DND-41 (cell line): Measurements from ENCODE around the gene PTPRD.

Source experiments
- CTCF ChIP-seq: IDR thresholded peaks from 2 replicates; pipeline ENCODE4 v1.5.1; 2012; ENCODE audit warnings: borderline replicate concordance, low read length, moderate library complexity, mild to moderate bottlenecking; ENCODE audit not compliant: poor library complexity, severe bottlenecking; ENCODE audit errors: extremely low read depth
- EZH2 ChIP-seq: IDR thresholded peaks from 3 replicates; pipeline ENCODE4 v1.6.1; 2012; ENCODE audit warnings: borderline replicate concordance, low read depth, mild to moderate bottlenecking, moderate library complexity, low read length, inconsistent platforms; ENCODE audit not compliant: severe bottlenecking

DNA sequence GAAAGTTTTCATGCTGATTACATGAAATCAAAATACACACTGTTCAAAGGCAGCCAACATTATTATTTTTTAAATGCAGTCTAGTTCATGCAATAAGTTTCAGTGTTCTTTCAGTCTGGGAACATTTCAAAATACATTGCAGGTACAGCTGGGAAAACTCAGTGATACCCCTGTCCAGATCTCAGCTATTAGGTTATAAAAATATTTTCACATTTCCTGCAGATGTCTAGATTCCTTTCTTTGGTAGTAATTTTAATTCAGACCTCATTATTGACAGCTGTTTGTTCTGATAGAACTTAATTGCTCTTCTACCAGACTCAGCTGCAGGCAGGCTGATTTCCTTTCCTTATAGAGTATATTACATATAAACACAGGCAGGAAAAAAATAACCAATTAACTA lies 2256.4 kb downstream of the PTPRD start:
- TF ChIP-seq EZH2, result no peak
- TF ChIP-seq CTCF, result no peak
